Naive B cell (primary cell): Measurements from ENCODE around the gene CTDSPL2. TPM values are rescaled to one million over a fixed set of nuclear protein-coding genes. Genes with fewer than 3 reads are reported as not detected.

ENCODE experiments used
- ATAC-seq, 2 donors: fragments of 150-1000 bp; cut with Tn5 transposase; 2 replicates each; pipeline ENCODE4 v1.10.0; 2021; ENCODE audit warnings: low read depth in 2 of 2, mild to moderate bottlenecking in 2 of 2, moderate library complexity in 2 of 2
- DNase-seq: peaks from one replicate; pipeline ENCODE4 v3.0.0; 2022
- H3K27ac Mint-ChIP-seq, 6 donors: one replicate each; pipeline ENCODE4 v1.8.0; 2020 to 2022; ENCODE audit warnings: mild to moderate bottlenecking in 6 of 6, mixed read lengths in 6 of 6, moderate library complexity in 5 of 6, inconsistent platforms in 2 of 6
- H3K27me3 Mint-ChIP-seq, 3 donors: one replicate each; pipeline ENCODE4 v1.8.0; 2021 to 2022; ENCODE audit warnings: mixed read lengths in 3 of 3, mild to moderate bottlenecking in 1 of 3
- H3K36me3 Mint-ChIP-seq, 2 donors: one replicate each; pipeline ENCODE4 v1.8.0; 2020 to 2022; ENCODE audit warnings: mixed read lengths in 2 of 2, inconsistent platforms in 1 of 2, mild to moderate bottlenecking in 1 of 2
- H3K4me1 Mint-ChIP-seq, 3 donors: one replicate each; pipeline ENCODE4 v1.8.0; 2020 to 2022; ENCODE audit warnings: mixed read lengths in 3 of 3, inconsistent platforms in 1 of 3, mild to moderate bottlenecking in 1 of 3, moderate library complexity in 1 of 3
- H3K4me3 Mint-ChIP-seq, 8 donors: one replicate each; pipeline ENCODE4 v1.8.0; 2020 to 2022; ENCODE audit warnings: mild to moderate bottlenecking in 8 of 8, mixed read lengths in 8 of 8, moderate library complexity in 8 of 8, inconsistent platforms in 2 of 8
- H3K9me3 Mint-ChIP-seq, 7 donors: one replicate each; pipeline ENCODE4 v1.8.0; 2020 to 2022; ENCODE audit warnings: mixed read lengths in 7 of 7, mild to moderate bottlenecking in 5 of 7, inconsistent platforms in 2 of 7, moderate library complexity in 1 of 7
- polyA plus RNA-seq, 6 donors: library from polyadenylated mRNA; unstranded; fragments of 300-500 nt; fragmentation: Illumina TruSeq; gene quantifications; one replicate each; pipeline ENCODE4 v1.2.3, GENCODE V29; 2021; ENCODE audit warnings: low read depth in 6 of 6

Gene CTDSPL2
- 10 to 100 TPM; 29.0 to 48.6 (median 44.5) TPM for polyA plus RNA-seq

GRCh38 chr15:44426975-44427755 lies at the start of gene CTDSPL2:
CTDSPL2 (plus strand) TSS chr15:44427629; CDS start chr15:44459015, 31,386 bp downstream.
- ATAC-seq = peak; percentile 89 to 91
- peaks cover 21 to 55% (median 42%) of the 10 kb centered on the region in 3 donors for H3K4me1 Mint-ChIP-seq
- no peaks in the 10 kb centered on the region for H3K36me3 Mint-ChIP-seq
- DNase-seq = peak; percentile 92
- H3K9me3 Mint-ChIP-seq = no peaks in the 10 kb centered on the region
- no peaks in the 10 kb centered on the region for H3K27me3 Mint-ChIP-seq
- peak within 1 kb of the TSS; percentile 96 to 100 (median 98) for H3K4me3 Mint-ChIP-seq
- H3K27ac Mint-ChIP-seq = peak within 1 kb of the TSS; percentile 97 to 99 (median 98)

DNA sequence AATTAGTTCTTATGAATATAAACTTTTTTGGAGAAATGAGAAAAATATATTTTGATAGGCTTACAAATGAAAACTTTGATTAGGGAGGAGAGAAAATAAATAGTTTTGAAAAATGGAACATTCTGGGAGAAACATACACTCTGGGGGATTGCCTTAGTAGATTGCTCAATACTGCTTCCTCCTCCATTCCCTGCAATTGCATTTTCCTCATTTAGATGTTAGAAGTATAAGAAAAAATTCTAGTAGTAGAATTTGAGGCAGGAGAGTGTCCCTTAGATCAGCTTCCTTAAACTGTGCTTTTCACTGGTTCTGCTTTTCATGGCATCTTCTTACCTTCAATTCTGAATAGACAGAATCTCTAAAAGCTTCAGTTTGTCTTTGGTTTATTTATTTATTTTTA lies 46.2 kb upstream of the CTDSPL2 start:
- ATAC-seq (no peak), DNase-seq (no peak)
- no peaks in the 10 kb centered on the region for H3K27me3 Mint-ChIP-seq
- no peak overlapping the region for H3K27ac Mint-ChIP-seq
- H3K36me3 Mint-ChIP-seq = peaks cover 0 to 23% of the 10 kb centered on the region in 2 donors
- no peaks in the 10 kb centered on the region for H3K9me3 Mint-ChIP-seq
- H3K4me1 Mint-ChIP-seq = peaks cover 0 to 13% (median 12%) of the 10 kb centered on the region in 3 donors
- no peak overlapping the region for H3K4me3 Mint-ChIP-seq

DNA sequence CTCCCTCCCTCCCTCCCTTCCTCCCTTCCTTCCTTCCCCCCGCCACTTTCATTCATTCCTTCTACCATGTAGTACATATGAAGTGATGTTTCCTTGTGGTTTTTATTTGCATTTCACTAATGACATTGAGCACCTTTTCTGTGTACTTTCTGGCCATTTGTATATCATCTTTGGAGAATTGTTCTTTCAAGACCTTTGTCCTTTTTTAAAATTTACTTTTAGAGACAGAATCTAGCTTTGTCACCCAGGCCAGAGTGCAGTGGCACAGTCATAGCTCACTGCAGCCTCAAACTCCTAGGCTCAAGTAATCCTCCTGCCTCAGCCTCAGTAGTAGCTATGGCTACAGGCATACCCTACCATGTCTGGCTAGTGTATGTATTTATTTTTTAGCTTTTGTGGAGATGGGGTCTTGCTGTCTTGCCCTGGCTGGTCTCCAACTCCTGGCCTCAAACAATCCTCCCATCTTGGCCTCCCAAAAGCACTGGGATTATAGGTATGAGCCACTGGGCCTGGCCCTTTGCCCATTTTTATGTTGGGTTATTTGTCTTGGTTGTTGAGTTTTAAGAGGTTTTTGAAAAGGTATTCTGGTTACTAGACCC lies 42.0 kb upstream of the CTDSPL2 start:
- Mint-ChIP-seq H3K4me3 (no peak overlapping the region), H3K27me3 (no peaks in the 10 kb centered on the region), H3K4me1 (peaks cover 0 to 13% (median 12%) of the 10 kb centered on the region in 3 donors), H3K36me3 (peaks cover 0 to 19% of the 10 kb centered on the region in 2 donors), H3K27ac (peak overlapping the region in 2 of 6 donors; percentile 22 to 44), H3K9me3 (no peaks in the 10 kb centered on the region)
- ATAC-seq (no peak), DNase-seq (no peak)

GRCh38 chr15:44394062-44394461 lies 33.4 kb upstream of the CTDSPL2 start:
- Mint-ChIP-seq H3K36me3 (no peaks in the 10 kb centered on the region), H3K4me3 (no peak overlapping the region), H3K9me3 (no peaks in the 10 kb centered on the region), H3K4me1 (peaks cover 0 to 4% (median 0%) of the 10 kb centered on the region in 3 donors), H3K27me3 (no peaks in the 10 kb centered on the region), H3K27ac (no peak overlapping the region)
- DNase-seq = no peak
- ATAC-seq = no peak

GRCh38 chr15:44394562-44394961 lies 32.9 kb upstream of the CTDSPL2 start:
- no peaks in the 10 kb centered on the region for H3K27me3 Mint-ChIP-seq
- no peaks in the 10 kb centered on the region for H3K9me3 Mint-ChIP-seq
- DNase-seq (no peak), ATAC-seq (no peak)
- H3K4me1 Mint-ChIP-seq = peaks cover 0 to 4% (median 0%) of the 10 kb centered on the region in 3 donors
- no peaks in the 10 kb centered on the region for H3K36me3 Mint-ChIP-seq
- H3K27ac Mint-ChIP-seq = no peak overlapping the region
- H3K4me3 Mint-ChIP-seq = no peak overlapping the region

GRCh38 chr15:44397869-44398268 lies 29.6 kb upstream of the CTDSPL2 start:
- Mint-ChIP-seq H3K9me3 (no peaks in the 10 kb centered on the region), H3K27ac (peak overlapping the region in 1 of 6 donors; percentile 70), H3K4me3 (no peak overlapping the region), H3K27me3 (no peaks in the 10 kb centered on the region), H3K36me3 (no peaks in the 10 kb centered on the region), H3K4me1 (peaks cover 0 to 4% (median 0%) of the 10 kb centered on the region in 3 donors)
- DNase-seq (no peak), ATAC-seq (no peak)

GRCh38 chr15:44414001-44414400 lies 13.4 kb upstream of the CTDSPL2 start:
- DNase-seq (no peak), ATAC-seq (no peak)
- Mint-ChIP-seq H3K27ac (no peak overlapping the region), H3K4me1 (no peaks in the 10 kb centered on the region), H3K9me3 (peaks cover 0 to 6% (median 0%) of the 10 kb centered on the region in 7 donors), H3K27me3 (no peaks in the 10 kb centered on the region), H3K4me3 (no peak overlapping the region), H3K36me3 (peaks cover 0 to 5% of the 10 kb centered on the region in 2 donors)

- Mint-ChIP-seq H3K4me3 (peak overlapping the region; percentile 96 to 100 (median 98)), H3K27ac (peak overlapping the region; percentile 97 to 99 (median 98)), H3K9me3 (no peaks in the 10 kb centered on the region), H3K27me3 (no peaks in the 10 kb centered on the region), H3K36me3 (no peaks in the 10 kb centered on the region), H3K4me1 (peaks cover 21 to 55% (median 42%) of the 10 kb centered on the region in 3 donors)
- DNase-seq (peak; percentile 1), ATAC-seq (peak; percentile 7 to 14)
Measured at GRCh38 chr15:44427756-44428724, 611 bp downstream of the CTDSPL2 start.

- H3K36me3 Mint-ChIP-seq = no peaks in the 10 kb centered on the region
- ATAC-seq = no peak
- H3K4me1 Mint-ChIP-seq = peaks cover 39 to 56% (median 54%) of the 10 kb centered on the region in 3 donors
- no peaks in the 10 kb centered on the region for H3K9me3 Mint-ChIP-seq
- peak overlapping the region in 2 of 6 donors; percentile 11 to 58 for H3K27ac Mint-ChIP-seq
- no peak overlapping the region for H3K4me3 Mint-ChIP-seq
- no peaks in the 10 kb centered on the region for H3K27me3 Mint-ChIP-seq
- no peak for DNase-seq
Measured at GRCh38 chr15:44435893-44436667, 8.7 kb downstream of the CTDSPL2 start.

- Mint-ChIP-seq H3K4me1 (peaks cover 45 to 62% (median 56%) of the 10 kb centered on the region in 3 donors), H3K27me3 (no peaks in the 10 kb centered on the region), H3K9me3 (peaks cover 0 to 2% (median 0%) of the 10 kb centered on the region in 7 donors), H3K27ac (peak overlapping the region; percentile 3 to 66 (median 14)), H3K4me3 (peak overlapping the region in 1 of 8 donors; percentile 57), H3K36me3 (no peaks in the 10 kb centered on the region)
- no peak for DNase-seq
- no peak for ATAC-seq
Measured at GRCh38 chr15:44438402-44438801, 11.0 kb downstream of the CTDSPL2 start.

- H3K27ac Mint-ChIP-seq = peak overlapping the region in 3 of 6 donors; percentile 8 to 77 (median 42)
- H3K4me3 Mint-ChIP-seq = peak overlapping the region in 1 of 8 donors; percentile 18
Measured at GRCh38 chr15:44441095-44441501, 13.7 kb downstream of the CTDSPL2 start.

GRCh38 chr15:44443515-44443914 lies 16.1 kb downstream of the CTDSPL2 start:
- Mint-ChIP-seq H3K4me3 (no peak overlapping the region), H3K27ac (no peak overlapping the region), H3K9me3 (peaks cover 0 to 2% (median 0%) of the 10 kb centered on the region in 7 donors), H3K4me1 (peaks cover 32 to 54% (median 38%) of the 10 kb centered on the region in 3 donors), H3K27me3 (no peaks in the 10 kb centered on the region), H3K36me3 (peaks cover 4 to 5% of the 10 kb centered on the region in 2 donors)
- ATAC-seq (no peak), DNase-seq (no peak)

More at GRCh38 chr15:44441095-44441501, 13.7 kb downstream of the CTDSPL2 start:
- peaks cover 42 to 62% (median 50%) of the 10 kb centered on the region in 3 donors for H3K4me1 Mint-ChIP-seq
- no peaks in the 10 kb centered on the region for H3K27me3 Mint-ChIP-seq
- ATAC-seq = no peak
- DNase-seq = no peak
- peaks cover 0 to 2% (median 0%) of the 10 kb centered on the region in 7 donors for H3K9me3 Mint-ChIP-seq
- H3K36me3 Mint-ChIP-seq = no peaks in the 10 kb centered on the region
